Measurements from ENCODE around the gene NKX1-2.

The NKX1-2 gene

GRCh38 chr10:124465777-124466488 is 16.1 kb upstream of the NKX1-2 start:
- H3K36me3 ChIP-seq, result no peaks in the 10 kb centered on the region
- no peaks in the 10 kb centered on the region for H4K20me1 ChIP-seq
- no peak overlapping the region for H3K9ac ChIP-seq
- peak overlapping the region; percentile 9; the same call in 1 of the 2 replicates for H3K4me2 ChIP-seq
- H3K4me3 ChIP-seq, result no peak overlapping the region
- H3K27ac ChIP-seq, result no peak overlapping the region
- peaks cover 27% of the 10 kb centered on the region for H3K4me1 ChIP-seq
- no peaks in the 10 kb centered on the region for H3K27me3 ChIP-seq
- no peaks in the 10 kb centered on the region for H3K9me3 ChIP-seq
- no peak for TF ChIP-seq Cebpa-rat (IDR thresholded peaks at IDR 0.05)

- Histone ChIP-seq H3K4me3 (no peak overlapping the region), H3K9ac (no peak overlapping the region), H3K4me1 (peaks cover 27% of the 10 kb centered on the region), H3K27ac (no peak overlapping the region), H3K9me3 (no peaks in the 10 kb centered on the region), H3K4me2 (peak overlapping the region; percentile 9; the same call in 1 of the 2 replicates), H3K27me3 (no peaks in the 10 kb centered on the region), H3K36me3 (no peaks in the 10 kb centered on the region), H4K20me1 (no peaks in the 10 kb centered on the region)
- TF ChIP-seq Cebpa-rat (IDR thresholded peaks at IDR 0.05), result no peak
These were observed 15.4 kb upstream of the NKX1-2 start for GRCh38 chr10:124465003-124465776.

- Histone ChIP-seq H3K4me3 (no peak overlapping the region), H4K20me1 (no peaks in the 10 kb centered on the region), H3K4me1 (peaks cover 27% of the 10 kb centered on the region), H3K27ac (no peak overlapping the region), H3K27me3 (no peaks in the 10 kb centered on the region), H3K9ac (no peak overlapping the region), H3K36me3 (no peaks in the 10 kb centered on the region), H3K9me3 (no peaks in the 10 kb centered on the region), H3K4me2 (no peak overlapping the region)
- no peak for TF ChIP-seq Cebpa-rat (IDR thresholded peaks at IDR 0.05)
These were observed 14.5 kb upstream of the NKX1-2 start for GRCh38 chr10:124464028-124464965.

GRCh38 chr10:124462348-124462695 is 12.5 kb upstream of the NKX1-2 start:
- Histone ChIP-seq H3K4me1 (peaks cover 25% of the 10 kb centered on the region), H3K27me3 (no peaks in the 10 kb centered on the region), H3K27ac (no peak overlapping the region), H3K4me2 (peak overlapping the region; percentile 71), H4K20me1 (no peaks in the 10 kb centered on the region), H3K9me3 (no peaks in the 10 kb centered on the region), H3K4me3 (peak overlapping the region; percentile 75), H3K9ac (peak overlapping the region; percentile 74; the same call in 1 of the 2 replicates), H3K36me3 (no peaks in the 10 kb centered on the region)
- no peak for TF ChIP-seq Cebpa-rat (IDR thresholded peaks at IDR 0.05)

GRCh38 chr10:124461642-124462347 is 12.0 kb upstream of the NKX1-2 start, which contains the start of gene LHPP:
Gene LHPP (plus strand): TSS chr10:124461823. CDS start chr10:124461863, 40 bp downstream.
- Histone ChIP-seq H3K4me3 (peak within 1 kb of the TSS; percentile 75), H4K20me1 (no peaks in the 10 kb centered on the region), H3K4me2 (peak within 1 kb of the TSS; percentile 71), H3K27ac (0 out of 2 replicates have a peak within 1 kb of the TSS, but pooled peaks have one; percentile 44), H3K36me3 (no peaks in the 10 kb centered on the region), H3K27me3 (no peaks in the 10 kb centered on the region), H3K9ac (peak within 1 kb of the TSS; percentile 74), H3K9me3 (no peaks in the 10 kb centered on the region), H3K4me1 (peaks cover 20% of the 10 kb centered on the region)
- no peak for TF ChIP-seq Cebpa-rat (IDR thresholded peaks at IDR 0.05)

GRCh38 chr10:124460144-124460543 is 10.3 kb upstream of the NKX1-2 start:
- Histone ChIP-seq H3K27ac (no peak overlapping the region), H4K20me1 (no peaks in the 10 kb centered on the region), H3K4me2 (no peak overlapping the region), H3K4me1 (peaks cover 20% of the 10 kb centered on the region), H3K9ac (no peak overlapping the region), H3K27me3 (0 out of 2 replicates have a peak, but pooled peaks cover 4% of the 10 kb centered on the region), H3K4me3 (no peak overlapping the region), H3K36me3 (no peaks in the 10 kb centered on the region), H3K9me3 (no peaks in the 10 kb centered on the region)
- TF ChIP-seq Cebpa-rat (IDR thresholded peaks at IDR 0.05), result no peak

GRCh38 chr10:124459395-124459794 is 9.6 kb upstream of the NKX1-2 start:
- H3K27me3 ChIP-seq, result peaks cover 10% of the 10 kb centered on the region; the same call in 1 of the 2 replicates
- no peak overlapping the region for H3K27ac ChIP-seq
- no peak overlapping the region for H3K9ac ChIP-seq
- TF ChIP-seq Cebpa-rat (IDR thresholded peaks at IDR 0.05), result no peak
- H3K4me3 ChIP-seq, result no peak overlapping the region
- H4K20me1 ChIP-seq, result no peaks in the 10 kb centered on the region
- H3K9me3 ChIP-seq, result no peaks in the 10 kb centered on the region
- no peak overlapping the region for H3K4me2 ChIP-seq
- no peaks in the 10 kb centered on the region for H3K36me3 ChIP-seq
- peaks cover 13% of the 10 kb centered on the region for H3K4me1 ChIP-seq

- no peaks in the 10 kb centered on the region for H3K9me3 ChIP-seq
- H3K4me2 ChIP-seq, result no peak overlapping the region
- peaks cover 15% of the 10 kb centered on the region; the same call in 1 of the 2 replicates for H3K27me3 ChIP-seq
- TF ChIP-seq Cebpa-rat (IDR thresholded peaks at IDR 0.05), result no peak
- H3K4me3 ChIP-seq, result no peak overlapping the region
- H3K27ac ChIP-seq, result no peak overlapping the region
- no peaks in the 10 kb centered on the region for H4K20me1 ChIP-seq
- no peak overlapping the region for H3K9ac ChIP-seq
- H3K36me3 ChIP-seq, result no peaks in the 10 kb centered on the region
- peaks cover 13% of the 10 kb centered on the region for H3K4me1 ChIP-seq
These were observed 9.1 kb upstream of the NKX1-2 start for GRCh38 chr10:124458889-124459288.

- H3K27me3 ChIP-seq, result peaks cover 19% of the 10 kb centered on the region; the same call in 1 of the 2 replicates
- no peak overlapping the region for H3K27ac ChIP-seq
- peaks cover 13% of the 10 kb centered on the region for H3K4me1 ChIP-seq
- no peak overlapping the region for H3K9ac ChIP-seq
- no peaks in the 10 kb centered on the region for H3K36me3 ChIP-seq
- no peak overlapping the region for H3K4me3 ChIP-seq
- H3K9me3 ChIP-seq, result no peaks in the 10 kb centered on the region
- TF ChIP-seq Cebpa-rat (IDR thresholded peaks at IDR 0.05), result no peak
- no peaks in the 10 kb centered on the region for H4K20me1 ChIP-seq
- H3K4me2 ChIP-seq, result 0 out of 2 replicates have a peak overlapping the region, but pooled peaks have one; percentile 14
These were observed 8.6 kb upstream of the NKX1-2 start for GRCh38 chr10:124458473-124458872.

Measured in BLaER1 (cell line).